HEK293 (cell line): ENCODE measurements around the gene LARGE1.

Experiments
- CTCF ChIA-PET: fragments of 350-600 bp; formaldehyde crosslinking; extraction: SDS; loops from one replicate; lab custom pipeline; 2021; ENCODE audit warnings: antibody characterized with exemption; lab: Yijun Ruan, JAX
- POLR2A ChIA-PET: fragments of 300-600 bp; formaldehyde crosslinking; extraction: SDS; loops from one replicate; lab custom pipeline; 2020; ENCODE audit warnings: antibody characterized with exemption, inconsistent platforms; lab: Yijun Ruan, JAX
- H3K27ac ChIP-seq: fragments of 200-500 bp; sonication (Bioruptor generic); 2 replicates; pipeline ENCODE4 v1.5.1; 2014; ENCODE audit warnings: low read depth, low read length, control low read depth, inconsistent platforms; ENCODE audit errors: extremely low read depth
- H3K36me3 ChIP-seq, 2 experiments: fragments of 200-500 bp in 1 of 2; sonication (Bioruptor generic) in 1 of 2; 1 replicate in 1 of 2; 2 replicates in 1 of 2; pipeline ENCODE4 v1.5.1; 2014 to 2017; ENCODE audit warnings: inconsistent platforms in 2 of 2, low read length in 2 of 2; ENCODE audit not compliant: control insufficient read depth in 2 of 2, insufficient read depth in 1 of 2
- H3K4me1 ChIP-seq: fragments of 200-500 bp; sonication (Bioruptor generic); 2 replicates; pipeline ENCODE4 v1.5.1; 2014; ENCODE audit warnings: mild to moderate bottlenecking, low read length, inconsistent platforms; ENCODE audit not compliant: control insufficient read depth, insufficient read depth
- H3K4me3 ChIP-seq: 2 replicates; pipeline ENCODE4 v1.5.1; 2011; ENCODE audit warnings: low read depth, mild to moderate bottlenecking, control low read depth, low read length, moderate library complexity
- H3K9me3 ChIP-seq: fragments of 200-500 bp; sonication (Bioruptor generic); 2 replicates; pipeline ENCODE4 v1.5.1; 2014; ENCODE audit warnings: low read depth, low read length, inconsistent platforms; ENCODE audit not compliant: control insufficient read depth, insufficient read depth
- KLF16 ChIP-seq: fragments of 450-650 bp; formaldehyde crosslinking; IDR thresholded peaks from 2 replicates; pipeline ENCODE4 v1.5.1; 2017; ENCODE audit warnings: missing biosample characterization, missing genetic modification characterization
- KLF9 ChIP-seq: fragments of 450-650 bp; formaldehyde crosslinking; IDR thresholded peaks from 2 replicates; pipeline ENCODE4 v1.5.1; 2016; ENCODE audit warnings: missing biosample characterization, missing genetic modification characterization, low read depth
- REPIN1 ChIP-seq: fragments of 450-650 bp; formaldehyde crosslinking; IDR thresholded peaks from 2 replicates; pipeline ENCODE4 v1.5.1; 2017; ENCODE audit warnings: missing biosample characterization, missing genetic modification characterization, low read depth
- SP2 ChIP-seq: fragments of 450-650 bp; formaldehyde crosslinking; IDR thresholded peaks from 2 replicates; pipeline ENCODE4 v1.5.1; 2016; ENCODE audit warnings: missing biosample characterization, missing genetic modification characterization
- SP3 ChIP-seq: fragments of 450-650 bp; formaldehyde crosslinking; IDR thresholded peaks from 2 replicates; pipeline ENCODE4 v1.5.1; 2016; ENCODE audit warnings: missing biosample characterization, missing genetic modification characterization
- TCF7L2 ChIP-seq: IDR thresholded peaks from 2 replicates; pipeline ENCODE4 v1.6.1; 2011; ENCODE audit warnings: low read depth, mild to moderate bottlenecking, inconsistent platforms, low read length, moderate library complexity, borderline replicate concordance
- ZNF10 ChIP-seq: fragments of 450-650 bp; formaldehyde crosslinking; IDR thresholded peaks from 2 replicates; pipeline ENCODE4 v1.5.1; 2017; ENCODE audit warnings: missing biosample characterization, missing genetic modification characterization
- ZNF18 ChIP-seq: fragments of 450-650 bp; formaldehyde crosslinking; IDR thresholded peaks from 2 replicates; pipeline ENCODE4 v1.5.1; 2016; ENCODE audit warnings: missing biosample characterization, missing genetic modification characterization
- ZNF248 ChIP-seq: fragments of 450-650 bp; formaldehyde crosslinking; IDR thresholded peaks from 2 replicates; pipeline ENCODE4 v1.5.1; 2017; ENCODE audit warnings: missing biosample characterization, missing genetic modification characterization
- ZNF311 ChIP-seq: fragments of 450-650 bp; formaldehyde crosslinking; IDR thresholded peaks from 2 replicates; pipeline ENCODE4 v1.5.1; 2017; ENCODE audit warnings: missing biosample characterization, missing genetic modification characterization, borderline replicate concordance
- ZNF37A ChIP-seq: fragments of 450-650 bp; IDR thresholded peaks from 2 replicates; pipeline ENCODE4 v1.5.1; 2018; ENCODE audit warnings: missing biosample characterization, missing genetic modification characterization
- ZNF416 ChIP-seq: fragments of 450-650 bp; formaldehyde crosslinking; IDR thresholded peaks from 2 replicates; pipeline ENCODE4 v1.5.1; 2016; ENCODE audit warnings: missing biosample characterization, missing genetic modification characterization
- ZNF488 ChIP-seq: fragments of 450-650 bp; formaldehyde crosslinking; IDR thresholded peaks from 2 replicates; pipeline ENCODE4 v1.5.1; 2016; ENCODE audit warnings: missing biosample characterization, missing genetic modification characterization
- ZNF561 ChIP-seq: fragments of 450-650 bp; IDR thresholded peaks from 2 replicates; pipeline ENCODE4 v1.5.1; 2018; ENCODE audit warnings: missing biosample characterization, missing genetic modification characterization, borderline replicate concordance
- ZNF624 ChIP-seq: fragments of 450-650 bp; formaldehyde crosslinking; IDR thresholded peaks from 2 replicates; pipeline ENCODE4 v1.5.1; 2017; ENCODE audit warnings: missing biosample characterization, missing genetic modification characterization
- ZNF692 ChIP-seq: fragments of 450-650 bp; formaldehyde crosslinking; IDR thresholded peaks from 2 replicates; pipeline ENCODE4 v1.5.1; 2016; ENCODE audit warnings: missing biosample characterization, missing genetic modification characterization
- TF ChIP-seq, protein P1 (sequence below): fragments of 450-650 bp; formaldehyde crosslinking; IDR thresholded peaks from 2 replicates; pipeline ENCODE4 v1.5.1; 2016; ENCODE audit warnings: missing biosample characterization, missing genetic modification characterization, borderline replicate concordance
- TF ChIP-seq, protein P2 (sequence below): fragments of 450-650 bp; formaldehyde crosslinking; IDR thresholded peaks from 2 replicates; pipeline ENCODE4 v1.5.1; 2017; ENCODE audit warnings: missing biosample characterization, missing genetic modification characterization

The LARGE1 gene

GRCh38 chr22:33682927-33683326 lies 237.3 kb downstream of the LARGE1 start:
- no peak overlapping the region for H3K4me3 ChIP-seq
- TF ChIP-seq ZNF10 (no peak), ZNF416 (peak; percentile 74; the same call in 1 of the 2 replicates), ZNF248 (tag by site-specific recombination) (no peak), ZNF561 (no peak)
- no peaks in the 10 kb centered on the region for H3K4me1 ChIP-seq
- no peaks in the 10 kb centered on the region for H3K9me3 ChIP-seq
- CTCF ChIA-PET: no interaction called here
- no peaks in the 10 kb centered on the region for H3K36me3 ChIP-seq
- POLR2A ChIA-PET: no interaction called here
- H3K27ac ChIP-seq: no peak overlapping the region

- ChIA-PET POLR2A (no interaction called here), CTCF (no interaction called here)
- Histone ChIP-seq H3K27ac (no peak overlapping the region), H3K4me3 (no peak overlapping the region), H3K36me3 (no peaks in the 10 kb centered on the region), H3K9me3 (no peaks in the 10 kb centered on the region), H3K4me1 (no peaks in the 10 kb centered on the region)
- TF ChIP-seq ZNF18 (tag by site-specific recombination) (no peak), ZNF488 (tag by site-specific recombination) (no peak), KLF9 (tag by site-specific recombination) (no peak), ZNF692 (tag by site-specific recombination) (no peak), SP3 (tag by site-specific recombination) (no peak), ZNF311 (tag by site-specific recombination) (no peak), ZNF624 (tag by site-specific recombination) (no peak), KLF16 (tag by site-specific recombination) (no peak), SP2 (tag by site-specific recombination) (no peak), ZNF37A (tag by site-specific recombination) (no peak), TCF7L2 (no peak), REPIN1 (tag by site-specific recombination) (no peak)
- TF ChIP-seq, protein P1, sequence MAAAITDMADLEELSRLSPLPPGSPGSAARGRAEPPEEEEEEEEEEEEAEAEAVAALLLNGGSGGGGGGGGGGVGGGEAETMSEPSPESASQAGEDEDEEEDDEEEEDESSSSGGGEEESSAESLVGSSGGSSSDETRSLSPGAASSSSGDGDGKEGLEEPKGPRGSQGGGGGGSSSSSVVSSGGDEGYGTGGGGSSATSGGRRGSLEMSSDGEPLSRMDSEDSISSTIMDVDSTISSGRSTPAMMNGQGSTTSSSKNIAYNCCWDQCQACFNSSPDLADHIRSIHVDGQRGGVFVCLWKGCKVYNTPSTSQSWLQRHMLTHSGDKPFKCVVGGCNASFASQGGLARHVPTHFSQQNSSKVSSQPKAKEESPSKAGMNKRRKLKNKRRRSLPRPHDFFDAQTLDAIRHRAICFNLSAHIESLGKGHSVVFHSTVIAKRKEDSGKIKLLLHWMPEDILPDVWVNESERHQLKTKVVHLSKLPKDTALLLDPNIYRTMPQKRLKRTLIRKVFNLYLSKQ (tag by site-specific recombination): no peak
- TF ChIP-seq, protein P2, sequence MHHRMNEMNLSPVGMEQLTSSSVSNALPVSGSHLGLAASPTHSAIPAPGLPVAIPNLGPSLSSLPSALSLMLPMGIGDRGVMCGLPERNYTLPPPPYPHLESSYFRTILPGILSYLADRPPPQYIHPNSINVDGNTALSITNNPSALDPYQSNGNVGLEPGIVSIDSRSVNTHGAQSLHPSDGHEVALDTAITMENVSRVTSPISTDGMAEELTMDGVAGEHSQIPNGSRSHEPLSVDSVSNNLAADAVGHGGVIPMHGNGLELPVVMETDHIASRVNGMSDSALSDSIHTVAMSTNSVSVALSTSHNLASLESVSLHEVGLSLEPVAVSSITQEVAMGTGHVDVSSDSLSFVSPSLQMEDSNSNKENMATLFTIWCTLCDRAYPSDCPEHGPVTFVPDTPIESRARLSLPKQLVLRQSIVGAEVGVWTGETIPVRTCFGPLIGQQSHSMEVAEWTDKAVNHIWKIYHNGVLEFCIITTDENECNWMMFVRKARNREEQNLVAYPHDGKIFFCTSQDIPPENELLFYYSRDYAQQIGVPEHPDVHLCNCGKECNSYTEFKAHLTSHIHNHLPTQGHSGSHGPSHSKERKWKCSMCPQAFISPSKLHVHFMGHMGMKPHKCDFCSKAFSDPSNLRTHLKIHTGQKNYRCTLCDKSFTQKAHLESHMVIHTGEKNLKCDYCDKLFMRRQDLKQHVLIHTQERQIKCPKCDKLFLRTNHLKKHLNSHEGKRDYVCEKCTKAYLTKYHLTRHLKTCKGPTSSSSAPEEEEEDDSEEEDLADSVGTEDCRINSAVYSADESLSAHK (tag by site-specific recombination): no peak
These were observed 239.6 kb downstream of the LARGE1 start for GRCh38 chr22:33680632-33681031.
